ENCODE results near the gene CCDC81.
"Not testable (repeated sequence)": the region's sequence is repeated elsewhere in the genome, so short reads cannot be mapped to it uniquely, and the experiment has no call there.

Gene CCDC81

DNA sequence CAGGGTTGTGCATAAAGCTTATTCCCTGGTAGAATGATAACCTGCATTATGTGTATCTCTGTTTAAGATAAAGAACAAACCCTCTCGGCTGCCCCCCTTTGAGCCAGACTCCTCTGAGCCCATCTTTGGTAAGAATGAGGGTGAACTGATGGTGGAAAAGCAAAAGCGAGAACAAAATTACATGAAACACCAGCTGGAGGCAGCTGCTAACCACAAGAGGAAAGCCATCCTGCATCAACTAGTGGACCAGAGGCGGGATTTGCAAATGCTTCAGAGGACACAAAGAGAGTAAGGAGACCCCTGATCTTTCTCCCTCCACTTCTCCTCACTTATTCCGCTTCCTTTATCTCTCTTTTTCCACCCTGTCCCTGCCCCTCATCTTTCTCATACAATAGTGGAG, 40.3 kb downstream of the CCDC81 start:
- no peak overlapping the region for H3K4me2 ChIP-seq (ENCODE audit: low read length)
- H3K36me3 ChIP-seq (ENCODE audit: control insufficient read depth, low read length): no peaks in the 10 kb centered on the region
- no peaks in the 10 kb centered on the region for H3K79me2 ChIP-seq (ENCODE audit: control insufficient read depth, low read length)
- no peaks in the 10 kb centered on the region for H3K9me2 ChIP-seq (replicated peaks; ENCODE audit: control insufficient read depth, low read length)
- no peaks in the 10 kb centered on the region for H3K9me3 ChIP-seq (ENCODE audit: control insufficient read depth, insufficient read depth, low read length)
- no peak overlapping the region for H3K27ac ChIP-seq (ENCODE audit: low read depth, low read length)
- H3F3A ChIP-seq (ENCODE audit: control insufficient read depth, insufficient read depth): no peaks in the 10 kb centered on the region
- TF ChIP-seq CTCF (IDR thresholded peaks at IDR 0.05; ENCODE audit: low read depth, low read length, poor library complexity, severe bottlenecking) (no peak), EZH2phosphoT487 (IDR thresholded peaks at IDR 0.05; ENCODE audit: borderline replicate concordance, low read length) (no peak)
- H3K4me3 ChIP-seq (ENCODE audit: low read length): no peak overlapping the region
- no peaks in the 10 kb centered on the region; the same call in 1 of the 2 replicates for H3K27me3 ChIP-seq (ENCODE audit: control insufficient read depth, low read length)
- no peaks in the 10 kb centered on the region for H3K4me1 ChIP-seq (ENCODE audit: control insufficient read depth, low read length)
- H4K20me1 ChIP-seq (ENCODE audit: control insufficient read depth, insufficient read depth, low read depth, low read length): no peaks in the 10 kb centered on the region

DNA sequence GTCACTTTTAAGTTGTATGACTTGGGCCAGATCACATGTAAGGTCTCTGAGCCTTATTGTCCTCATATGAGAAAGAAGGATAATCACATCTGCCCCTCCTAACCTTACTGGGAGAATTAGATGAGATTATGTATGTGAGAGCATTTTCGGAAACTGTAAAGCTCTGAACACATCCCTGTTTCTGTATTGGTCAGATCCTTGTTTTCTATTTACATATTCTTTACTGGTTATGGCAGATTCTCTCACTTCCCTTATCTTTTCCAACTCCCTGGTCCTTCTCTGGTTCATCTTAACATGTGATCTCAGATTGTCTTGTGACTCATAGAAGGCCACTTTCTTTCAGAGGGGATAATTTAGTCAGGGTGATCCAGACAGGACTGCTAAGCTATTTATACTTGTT, 41.8 kb downstream of the CCDC81 start:
- Histone ChIP-seq H3F3A (ENCODE audit: control insufficient read depth, insufficient read depth) (no peaks in the 10 kb centered on the region), H3K4me2 (ENCODE audit: low read length) (no peak overlapping the region), H3K9me3 (ENCODE audit: control insufficient read depth, insufficient read depth, low read length) (no peaks in the 10 kb centered on the region)

DNA sequence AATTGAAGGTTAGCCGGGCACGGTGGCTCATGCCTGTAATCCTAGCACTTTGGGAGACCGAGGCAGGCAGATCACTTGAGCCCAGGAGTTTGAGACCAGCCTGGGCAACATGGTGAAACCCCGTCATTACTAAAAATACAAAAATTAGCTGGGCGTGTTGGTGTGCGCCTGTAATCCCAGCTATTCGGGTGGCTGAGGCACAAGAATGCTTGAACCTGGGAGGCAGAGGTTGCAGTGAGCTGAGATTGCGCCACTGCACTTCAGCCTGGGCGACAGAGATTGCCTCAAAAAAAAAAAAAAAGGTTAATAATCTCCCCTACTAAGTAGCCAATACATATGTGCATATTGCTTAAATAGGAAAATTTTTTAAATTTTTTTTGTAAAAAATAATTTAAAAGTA, 42.3 kb downstream of the CCDC81 start:
- not testable (repeated sequence) for H3K36me3 ChIP-seq (ENCODE audit: control insufficient read depth, low read length); H3K4me1 ChIP-seq (ENCODE audit: control insufficient read depth, low read length); H3K27ac ChIP-seq (ENCODE audit: low read depth, low read length); H3K79me2 ChIP-seq (ENCODE audit: control insufficient read depth, low read length); H3K27me3 ChIP-seq (ENCODE audit: control insufficient read depth, low read length); H3F3A ChIP-seq (ENCODE audit: control insufficient read depth, insufficient read depth); H3K4me2 ChIP-seq (ENCODE audit: low read length); H3K9me3 ChIP-seq (ENCODE audit: control insufficient read depth, insufficient read depth, low read length); H3K9me2 ChIP-seq (replicated peaks; ENCODE audit: control insufficient read depth, low read length); H4K20me1 ChIP-seq (ENCODE audit: control insufficient read depth, insufficient read depth, low read depth, low read length); H3K4me3 ChIP-seq (ENCODE audit: low read length)

More for the DNA sequence above, 41.8 kb downstream of the CCDC81 start:
- H3K4me3 ChIP-seq (ENCODE audit: low read length): no peak overlapping the region
- H3K79me2 ChIP-seq (ENCODE audit: control insufficient read depth, low read length): no peaks in the 10 kb centered on the region
- no peaks in the 10 kb centered on the region for H3K4me1 ChIP-seq (ENCODE audit: control insufficient read depth, low read length)
- no peaks in the 10 kb centered on the region for H3K36me3 ChIP-seq (ENCODE audit: control insufficient read depth, low read length)
- H3K27me3 ChIP-seq (ENCODE audit: control insufficient read depth, low read length): no peaks in the 10 kb centered on the region; the same call in 1 of the 2 replicates
- TF ChIP-seq EZH2phosphoT487 (IDR thresholded peaks at IDR 0.05; ENCODE audit: borderline replicate concordance, low read length) (no peak), CTCF (IDR thresholded peaks at IDR 0.05; ENCODE audit: low read depth, low read length, poor library complexity, severe bottlenecking) (no peak)
- no peak overlapping the region for H3K27ac ChIP-seq (ENCODE audit: low read depth, low read length)
- H3K9me2 ChIP-seq (replicated peaks; ENCODE audit: control insufficient read depth, low read length): no peaks in the 10 kb centered on the region
- H4K20me1 ChIP-seq (ENCODE audit: control insufficient read depth, insufficient read depth, low read depth, low read length): no peaks in the 10 kb centered on the region

- Histone ChIP-seq H3K4me1 (ENCODE audit: control insufficient read depth, low read length) (no peaks in the 10 kb centered on the region), H3F3A (ENCODE audit: control insufficient read depth, insufficient read depth) (no peaks in the 10 kb centered on the region), H3K79me2 (ENCODE audit: control insufficient read depth, low read length) (no peaks in the 10 kb centered on the region), H3K36me3 (ENCODE audit: control insufficient read depth, low read length) (no peaks in the 10 kb centered on the region), H3K9me3 (ENCODE audit: control insufficient read depth, insufficient read depth, low read length) (no peaks in the 10 kb centered on the region), H4K20me1 (ENCODE audit: control insufficient read depth, insufficient read depth, low read depth, low read length) (no peaks in the 10 kb centered on the region), H3K27me3 (ENCODE audit: control insufficient read depth, low read length) (no peaks in the 10 kb centered on the region; the same call in 1 of the 2 replicates), H3K4me3 (ENCODE audit: low read length) (no peak overlapping the region), H3K27ac (ENCODE audit: low read depth, low read length) (no peak overlapping the region), H3K4me2 (ENCODE audit: low read length) (no peak overlapping the region), H3K9me2 (replicated peaks; ENCODE audit: control insufficient read depth, low read length) (no peaks in the 10 kb centered on the region)
- TF ChIP-seq EZH2phosphoT487 (IDR thresholded peaks at IDR 0.05; ENCODE audit: borderline replicate concordance, low read length) (no peak), CTCF (IDR thresholded peaks at IDR 0.05; ENCODE audit: low read depth, low read length, poor library complexity, severe bottlenecking) (no peak)
These were observed 43.4 kb downstream of the CCDC81 start for GRCh38 chr11:86418106-86418505.
